Tibial artery (tissue), 4 donors: Measurements from ENCODE around the gene ARFRP1.

Experiments used
- DNase-seq, 2 donors: peaks; one replicate each; pipeline ENCODE4 v3.0.0-alpha.2; 2019
- H3K27ac ChIP-seq, 2 donors: fragments of 200-600 bp; sonication (generic) in 1 of 2; 1 replicate in 1 of 2; 2 replicates in 1 of 2; pipeline ENCODE4 v1.5.1; 2018 to 2019; ENCODE audit warnings: mild to moderate bottlenecking in 1 of 2
- H3K27me3 ChIP-seq, 2 donors: fragments of 200-600 bp; sonication (generic) in 1 of 2; one replicate each; pipeline versions ENCODE4 v1.5.1 to v1.6.0; 2016 to 2019
- H3K36me3 ChIP-seq, 3 donors: fragments of 200-600 bp; sonication (generic) in 2 of 3; one replicate each; pipeline ENCODE4 v1.5.1; 2016 to 2019; ENCODE audit warnings: mild to moderate bottlenecking in 2 of 3
- H3K4me1 ChIP-seq, 4 donors: fragments of 200-600 bp; sonication (generic) in 2 of 4; 1 replicate in 3 of 4; 2 replicates in 1 of 4; pipeline ENCODE4 v1.5.1; 2016 to 2019
- H3K4me3 ChIP-seq, 2 donors: fragments of 200-600 bp; sonication (generic) in 1 of 2; 1 replicate in 1 of 2; 2 replicates in 1 of 2; pipeline ENCODE4 v1.5.1; 2018 to 2019; ENCODE audit warnings: mild to moderate bottlenecking in 2 of 2
- H3K9me3 ChIP-seq, 3 donors: fragments of 200-600 bp; sonication (generic) in 1 of 3; one replicate each; pipeline ENCODE4 v1.5.1; 2016 to 2019
- intact Hi-C: fragments of 100-400 bp; cut with DNase I; formaldehyde crosslinking; loops from one replicate; pipeline ENCODE4 v1.15.0; 2023; ENCODE audit warnings: low total_unique reads
- TF ChIP-seq, protein P1 (sequence below), 2 experiments: fragments of 200-600 bp in 1 of 2; fragments of 450-650 bp in 1 of 2; IDR thresholded peaks; one replicate each; pipeline ENCODE4 v1.5.1; 2017 to 2019; ENCODE audit warnings: antibody characterized with exemption in 2 of 2, mild to moderate bottlenecking in 1 of 2, moderate library complexity in 1 of 2

ARFRP1 gene, protein sequence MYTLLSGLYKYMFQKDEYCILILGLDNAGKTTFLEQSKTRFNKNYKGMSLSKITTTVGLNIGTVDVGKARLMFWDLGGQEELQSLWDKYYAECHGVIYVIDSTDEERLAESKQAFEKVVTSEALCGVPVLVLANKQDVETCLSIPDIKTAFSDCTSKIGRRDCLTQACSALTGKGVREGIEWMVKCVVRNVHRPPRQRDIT

DNA sequence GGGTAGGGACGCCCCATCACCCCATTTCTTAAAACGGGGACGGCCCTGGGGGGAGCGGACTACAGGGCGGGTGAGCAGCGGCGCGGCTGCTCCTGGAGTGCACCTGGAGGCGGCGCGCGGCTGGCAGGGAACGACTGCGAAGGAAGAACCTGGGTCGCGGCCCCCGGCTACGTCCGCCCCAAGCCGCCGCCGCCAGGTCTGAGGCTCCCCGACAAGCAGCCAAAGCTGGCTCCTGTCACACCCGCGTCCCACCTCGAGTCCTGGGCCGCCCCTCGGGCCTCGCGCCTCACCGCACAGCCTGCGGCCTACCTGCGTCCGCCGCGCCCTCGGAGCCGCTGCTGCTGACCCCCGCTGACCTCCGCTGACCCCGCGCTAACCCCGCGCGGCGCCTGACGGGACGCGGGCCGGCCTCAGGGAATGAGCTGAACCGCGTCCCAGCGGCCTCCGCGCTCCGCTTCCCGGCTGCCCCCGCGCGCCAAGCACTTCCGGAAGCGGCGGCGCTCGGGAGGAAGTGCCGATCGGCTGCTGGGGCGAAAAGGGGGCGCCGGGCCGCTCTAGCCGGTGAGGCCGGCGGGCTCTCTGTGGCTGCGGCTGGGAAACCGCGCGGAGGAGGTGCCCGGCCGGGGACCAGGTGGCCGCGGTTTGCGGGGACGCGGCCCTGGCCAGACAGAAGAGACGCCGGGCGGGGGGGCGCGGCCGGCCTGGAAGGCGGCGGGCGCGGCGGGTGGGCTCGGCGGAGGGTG lies at the start of gene ARFRP1, which contains the start of gene ZGPAT:
TSS of gene ARFRP1 (minus strand) at position 419 of the 743 bp plus-strand sequence. CDS start 885 bp downstream, outside the sequence.
TSS of gene ZGPAT (plus strand) at position 482 of the 743 bp plus-strand sequence. CDS start 542 bp downstream, outside the sequence.
- DNase-seq, result peak; percentile 85 to 93
- Histone ChIP-seq H3K4me3 (peak within 1 kb of the TSS; percentile 82 to 83), H3K9me3 (no peaks in the 10 kb centered on the region), H3K27me3 (no peaks in the 10 kb centered on the region), H3K27ac (peak within 1 kb of the TSS; percentile 76 to 86), H3K4me1 (peaks cover 0 to 40% (median 28%) of the 10 kb centered on the region in 4 donors), H3K36me3 (peaks cover 34 to 75% (median 50%) of the 10 kb centered on the region in 3 donors)
- intact Hi-C loops, result loop anchor here (5.0 kb wide), 2 partner anchors 50 to 80 kb away; partner anchors contain the start of genes GMEB2 and RTEL1
- TF ChIP-seq, protein P1, sequence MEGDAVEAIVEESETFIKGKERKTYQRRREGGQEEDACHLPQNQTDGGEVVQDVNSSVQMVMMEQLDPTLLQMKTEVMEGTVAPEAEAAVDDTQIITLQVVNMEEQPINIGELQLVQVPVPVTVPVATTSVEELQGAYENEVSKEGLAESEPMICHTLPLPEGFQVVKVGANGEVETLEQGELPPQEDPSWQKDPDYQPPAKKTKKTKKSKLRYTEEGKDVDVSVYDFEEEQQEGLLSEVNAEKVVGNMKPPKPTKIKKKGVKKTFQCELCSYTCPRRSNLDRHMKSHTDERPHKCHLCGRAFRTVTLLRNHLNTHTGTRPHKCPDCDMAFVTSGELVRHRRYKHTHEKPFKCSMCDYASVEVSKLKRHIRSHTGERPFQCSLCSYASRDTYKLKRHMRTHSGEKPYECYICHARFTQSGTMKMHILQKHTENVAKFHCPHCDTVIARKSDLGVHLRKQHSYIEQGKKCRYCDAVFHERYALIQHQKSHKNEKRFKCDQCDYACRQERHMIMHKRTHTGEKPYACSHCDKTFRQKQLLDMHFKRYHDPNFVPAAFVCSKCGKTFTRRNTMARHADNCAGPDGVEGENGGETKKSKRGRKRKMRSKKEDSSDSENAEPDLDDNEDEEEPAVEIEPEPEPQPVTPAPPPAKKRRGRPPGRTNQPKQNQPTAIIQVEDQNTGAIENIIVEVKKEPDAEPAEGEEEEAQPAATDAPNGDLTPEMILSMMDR (IDR thresholded peaks at IDR 0.05), result no peak

DNA sequence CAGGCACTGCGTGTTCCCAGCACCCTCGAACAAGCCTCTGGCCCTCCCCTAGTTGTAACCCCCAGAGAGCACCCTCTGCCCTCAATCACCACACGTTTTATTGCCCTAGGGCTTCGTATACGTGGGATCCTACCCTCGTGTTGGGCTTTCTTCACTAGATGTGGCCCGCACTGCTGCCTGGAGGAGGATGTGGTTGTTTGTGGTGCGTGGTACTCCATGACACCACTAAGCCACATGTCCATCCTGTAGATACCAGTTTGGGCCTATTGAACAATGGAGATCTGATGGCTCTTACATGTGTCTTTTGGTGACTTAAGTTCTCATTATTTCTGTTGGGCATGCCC lies 48.8 kb upstream of the ARFRP1 start:
- H3K4me1 ChIP-seq, result no peaks in the 10 kb centered on the region
- intact Hi-C loops, result no loop called here
- H3K4me3 ChIP-seq, result no peak overlapping the region
- no peaks in the 10 kb centered on the region for H3K9me3 ChIP-seq
- H3K36me3 ChIP-seq, result peaks cover 0 to 8% (median 0%) of the 10 kb centered on the region in 3 donors
- no peaks in the 10 kb centered on the region for H3K27me3 ChIP-seq
- H3K27ac ChIP-seq, result no peak overlapping the region
- TF ChIP-seq, protein P1 (IDR thresholded peaks at IDR 0.05), result no peak
- no peak for DNase-seq

DNA sequence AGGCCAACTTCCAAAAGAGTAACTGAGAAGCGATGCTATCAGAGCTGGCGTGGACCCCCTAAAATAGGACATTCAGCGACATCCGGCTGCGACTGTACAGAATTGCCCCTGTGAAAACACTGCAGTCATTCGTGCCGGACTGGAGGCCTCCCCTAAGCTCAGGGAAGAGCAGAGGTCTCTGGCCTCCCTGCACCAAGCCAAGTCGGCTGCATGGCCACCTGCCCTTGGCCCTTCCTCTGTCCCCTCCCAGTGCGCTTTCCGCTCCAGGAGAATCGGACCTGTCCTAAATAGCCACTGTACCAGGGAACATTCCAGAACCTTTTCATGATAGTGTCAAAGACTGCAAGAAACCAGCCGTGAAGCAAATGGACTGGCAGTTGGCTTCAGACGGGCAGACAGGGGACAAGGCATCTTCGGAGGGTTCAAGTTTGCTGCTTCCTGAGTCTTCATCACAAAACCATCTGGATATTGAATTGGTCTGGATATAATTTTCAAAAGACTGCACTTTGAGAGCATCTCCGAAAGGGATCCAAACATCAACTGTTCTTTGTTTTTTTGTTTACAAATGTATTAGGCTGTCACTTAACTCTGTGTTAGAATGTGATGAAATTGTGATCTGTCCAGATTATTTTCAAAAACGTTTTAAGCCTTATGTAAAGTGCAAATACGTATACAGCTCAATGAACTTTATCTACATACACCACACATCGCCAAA lies 48.3 kb upstream of the ARFRP1 start:
- intact Hi-C loops, result no loop called here
- Histone ChIP-seq H3K4me1 (no peaks in the 10 kb centered on the region), H3K9me3 (no peaks in the 10 kb centered on the region), H3K27me3 (no peaks in the 10 kb centered on the region), H3K27ac (no peak overlapping the region), H3K36me3 (peaks cover 0 to 8% (median 0%) of the 10 kb centered on the region in 3 donors), H3K4me3 (no peak overlapping the region)
- no peak for DNase-seq
- TF ChIP-seq, protein P1 (IDR thresholded peaks at IDR 0.05), result no peak

DNA sequence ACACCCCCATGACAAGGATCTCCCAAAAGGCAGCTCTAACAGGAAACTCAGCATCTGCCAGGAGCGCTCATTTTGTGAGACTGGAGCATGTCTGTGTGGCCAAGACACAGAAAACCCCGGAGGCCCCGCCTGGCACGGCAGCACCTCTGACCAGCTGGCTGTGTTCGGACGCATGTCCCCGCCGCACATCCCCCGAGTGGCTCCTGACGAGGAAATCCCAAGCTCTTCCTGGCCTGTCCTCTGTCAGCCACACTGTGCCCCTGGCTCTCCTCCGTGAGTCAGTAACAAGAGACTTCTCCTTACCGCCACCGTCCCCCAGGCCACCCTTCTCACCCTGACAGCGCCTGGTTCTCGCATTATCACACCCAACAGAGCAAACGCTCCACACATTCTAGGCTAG lies 46.2 kb upstream of the ARFRP1 start:
- Histone ChIP-seq H3K9me3 (no peaks in the 10 kb centered on the region), H3K27me3 (no peaks in the 10 kb centered on the region), H3K4me3 (no peak overlapping the region), H3K4me1 (no peaks in the 10 kb centered on the region), H3K36me3 (peaks cover 0 to 16% (median 0%) of the 10 kb centered on the region in 3 donors), H3K27ac (no peak overlapping the region)
- intact Hi-C loops, result no loop called here
- TF ChIP-seq, protein P1 (IDR thresholded peaks at IDR 0.05), result no peak
- no peak for DNase-seq

DNA sequence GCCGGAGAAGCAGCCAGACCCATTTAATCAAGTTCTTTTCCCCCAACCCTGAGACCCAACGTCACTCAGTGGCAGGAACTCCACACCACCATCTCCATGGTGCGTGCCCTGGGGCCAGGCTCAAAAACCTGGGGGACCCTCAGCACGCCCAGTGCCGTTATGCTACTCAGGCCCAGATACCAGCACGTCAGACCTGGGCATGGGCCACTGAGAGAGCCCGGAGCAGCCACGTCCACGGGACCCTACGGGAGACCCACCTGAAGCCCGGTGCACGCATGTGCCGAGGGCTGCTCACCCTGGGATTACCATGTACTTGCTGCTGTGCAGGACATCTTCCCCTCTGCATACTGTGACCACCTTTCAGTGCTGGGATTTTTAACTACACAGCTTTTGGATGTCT lies 45.6 kb upstream of the ARFRP1 start:
- H3K4me3 ChIP-seq, result no peak overlapping the region
- H3K9me3 ChIP-seq, result no peaks in the 10 kb centered on the region
- no peaks in the 10 kb centered on the region for H3K4me1 ChIP-seq
- intact Hi-C loops, result no loop called here
- no peaks in the 10 kb centered on the region for H3K27me3 ChIP-seq
- TF ChIP-seq, protein P1 (IDR thresholded peaks at IDR 0.05), result no peak
- H3K27ac ChIP-seq, result no peak overlapping the region
- no peak for DNase-seq
- H3K36me3 ChIP-seq, result peaks cover 0 to 16% (median 0%) of the 10 kb centered on the region in 3 donors
